Fibroblast of lung (primary cell): ENCODE measurements around the gene NGDN.

ENCODE experiments used
- CTCF ChIP-seq, 2 donors: IDR thresholded peaks in 1 of 2; conservative IDR thresholded peaks in 1 of 2; 1 replicate in 1 of 2; 2 replicates in 1 of 2; pipeline ENCODE4 v1.5.1; 2011 to 2012; ENCODE audit warnings: low read length in 2 of 2, control low read depth in 1 of 2, inconsistent platforms in 1 of 2, low read depth in 1 of 2, mild to moderate bottlenecking in 1 of 2
- EZH2 ChIP-seq: IDR thresholded peaks from 2 replicates; pipeline ENCODE4 v1.5.1; 2012; ENCODE audit warnings: low read length, control low read depth, mild to moderate bottlenecking; ENCODE audit errors: missing control alignments

GRCh38 chr14:23425169-23425568 is 44.3 kb upstream of the NGDN start:
- TF ChIP-seq CTCF (conservative IDR thresholded peaks at IDR 0.05 in 1 of 2, IDR thresholded peaks at IDR 0.05 in 1 of 2; ENCODE audit: low read depth in 1 of 2, low read length in 2 of 2) (no peak), EZH2 (no peak)
